H9 (cell line): ENCODE measurements around the gene ACTN4. TPM values are rescaled to one million over a fixed set of nuclear protein-coding genes. Genes with fewer than 3 reads are reported as not detected.

Experiments
- DNase-seq: peaks from one replicate; pipeline ENCODE4 v3.0.0-alpha.2; 2017
- H2AFZ ChIP-seq: one replicate; pipeline ENCODE4 v1.6.1; 2013; ENCODE audit warnings: mild to moderate bottlenecking, low read length, control low read depth, moderate library complexity
- H2AK5ac ChIP-seq: 2 replicates; pipeline ENCODE4 v1.6.1; 2013; ENCODE audit warnings: low read length, control low read depth, mixed read lengths; ENCODE audit not compliant: insufficient read length
- H2BK120ac ChIP-seq: one replicate; pipeline ENCODE4 v1.6.1; 2013; ENCODE audit warnings: low read depth, mild to moderate bottlenecking, low read length, control low read depth, inconsistent platforms; ENCODE audit not compliant: poor library complexity, severe bottlenecking
- H2BK12ac ChIP-seq: 2 replicates; pipeline ENCODE4 v1.6.1; 2013; ENCODE audit warnings: low read length, control low read depth, mixed read lengths, low read depth; ENCODE audit not compliant: insufficient read length
- H2BK15ac ChIP-seq: 2 replicates; pipeline ENCODE4 v1.6.1; 2013; ENCODE audit warnings: low read depth, low read length, control low read depth
- H2BK20ac ChIP-seq: one replicate; pipeline ENCODE4 v1.6.1; 2013; ENCODE audit warnings: low read depth, mild to moderate bottlenecking, low read length, control low read depth, inconsistent platforms; ENCODE audit not compliant: poor library complexity, severe bottlenecking
- H2BK5ac ChIP-seq: 2 replicates; pipeline ENCODE4 v1.6.1; 2013; ENCODE audit warnings: low read length, control low read depth, mixed read lengths; ENCODE audit not compliant: insufficient read length
- H3K14ac ChIP-seq: 2 replicates; pipeline ENCODE4 v1.6.1; 2013; ENCODE audit warnings: low read length, control low read depth; ENCODE audit not compliant: insufficient read depth
- H3K18ac ChIP-seq: 2 replicates; pipeline ENCODE4 v1.6.1; 2013; ENCODE audit warnings: low read depth, mild to moderate bottlenecking, mixed read lengths, low read length, control low read depth; ENCODE audit not compliant: insufficient read length
- H3K23ac ChIP-seq: 2 replicates; pipeline ENCODE4 v1.6.1; 2013; ENCODE audit warnings: low read length, control low read depth, mixed read lengths, low read depth; ENCODE audit not compliant: insufficient read length
- H3K23me2 ChIP-seq: 2 replicates; pipeline ENCODE4 v1.6.1; 2013; ENCODE audit warnings: low read depth, mild to moderate bottlenecking, mixed read lengths, low read length, control low read depth; ENCODE audit not compliant: insufficient read length, poor library complexity, severe bottlenecking
- H3K27ac ChIP-seq: 2 replicates; pipeline ENCODE4 v1.5.1; 2013; ENCODE audit warnings: low read length, control low read depth, mixed read lengths, low read depth; ENCODE audit not compliant: insufficient read length
- H3K27me3 ChIP-seq: 2 replicates; pipeline ENCODE4 v1.6.1; 2013; ENCODE audit warnings: low read length, control low read depth, inconsistent platforms; ENCODE audit not compliant: insufficient read depth
- H3K4ac ChIP-seq: 2 replicates; pipeline ENCODE4 v1.6.1; 2013; ENCODE audit warnings: low read depth, mild to moderate bottlenecking, control low read depth, inconsistent platforms, low read length, moderate library complexity
- H3K4me1 ChIP-seq: 2 replicates; pipeline ENCODE4 v1.6.1; 2013; ENCODE audit warnings: low read length, control low read depth, inconsistent platforms; ENCODE audit not compliant: insufficient read depth
- H3K4me2 ChIP-seq: 2 replicates; pipeline ENCODE4 v1.6.1; 2013; ENCODE audit warnings: low read length, control low read depth, mixed read lengths; ENCODE audit not compliant: insufficient read length, insufficient read depth
- H3K56ac ChIP-seq: 2 replicates; pipeline ENCODE4 v1.6.1; 2013; ENCODE audit warnings: low read depth, mild to moderate bottlenecking, mixed read lengths, low read length, control low read depth; ENCODE audit not compliant: insufficient read length
- H3K79me1 ChIP-seq: 2 replicates; pipeline ENCODE4 v1.6.1; 2013; ENCODE audit warnings: low read depth, mild to moderate bottlenecking, moderate library complexity, low read length, control low read depth, inconsistent platforms; ENCODE audit not compliant: insufficient read depth, poor library complexity, severe bottlenecking
- H3K79me2 ChIP-seq: 2 replicates; pipeline ENCODE4 v1.6.1; 2013; ENCODE audit warnings: low read length, control low read depth, inconsistent platforms; ENCODE audit not compliant: insufficient read depth
- H3K9ac ChIP-seq: 2 replicates; pipeline ENCODE4 v1.6.1; 2013; ENCODE audit warnings: low read length, control low read depth, mixed read lengths; ENCODE audit not compliant: insufficient read length; ENCODE audit errors: extremely low read depth
- H3K9me3 ChIP-seq: one replicate; pipeline ENCODE4 v1.6.1; 2013; ENCODE audit warnings: low read depth, low read length, inconsistent platforms; ENCODE audit not compliant: control insufficient read depth
- H3T11ph ChIP-seq: one replicate; pipeline ENCODE4 v1.6.1; 2013; ENCODE audit warnings: mild to moderate bottlenecking, low read length, control low read depth, inconsistent platforms
- H4K20me1 ChIP-seq: one replicate; pipeline ENCODE4 v1.6.1; 2013; ENCODE audit not compliant: control insufficient read depth, insufficient read length, insufficient read depth
- H4K5ac ChIP-seq: 2 replicates; pipeline ENCODE4 v1.6.1; 2013; ENCODE audit warnings: low read depth, mild to moderate bottlenecking, mixed read lengths, low read length, control low read depth; ENCODE audit not compliant: insufficient read length
- H4K8ac ChIP-seq: replicated peaks from 2 replicates; pipeline ENCODE4 v1.6.1; 2013; ENCODE audit warnings: low read length, control low read depth, mixed read lengths, low read depth; ENCODE audit not compliant: insufficient read length
- H4K91ac ChIP-seq: 2 replicates; pipeline ENCODE4 v1.6.1; 2013; ENCODE audit warnings: low read depth, mild to moderate bottlenecking, moderate library complexity, mixed read lengths, low read length, control low read depth; ENCODE audit not compliant: insufficient read length
- H3K27ac Mint-ChIP-seq, 3 experiments: 2 replicates in 2 of 3; 3 replicates in 1 of 3; pipeline ENCODE4 v1.8.0; 2020 to 2021; ENCODE audit warnings: mixed read lengths in 3 of 3, mild to moderate bottlenecking in 1 of 3, moderate library complexity in 1 of 3
- H3K27me3 Mint-ChIP-seq: 2 replicates; pipeline ENCODE4 v1.8.0; 2021; ENCODE audit warnings: low read depth, mild to moderate bottlenecking, moderate library complexity, mixed read lengths
- H3K36me3 Mint-ChIP-seq, 3 experiments: 2 replicates in 2 of 3; 3 replicates in 1 of 3; pipeline ENCODE4 v1.8.0; 2020 to 2021; ENCODE audit warnings: low read depth in 3 of 3, mixed read lengths in 3 of 3; ENCODE audit not compliant: insufficient read depth in 1 of 3
- H3K4me1 Mint-ChIP-seq, 2 experiments: 2 replicates each; pipeline ENCODE4 v1.8.0; 2020; ENCODE audit warnings: mixed read lengths in 2 of 2
- H3K4me3 Mint-ChIP-seq, 2 experiments: 2 replicates in 1 of 2; 3 replicates in 1 of 2; pipeline ENCODE4 v1.8.0; 2020 to 2021; ENCODE audit warnings: mild to moderate bottlenecking in 2 of 2, mixed read lengths in 2 of 2, moderate library complexity in 1 of 2
- H3K9me3 Mint-ChIP-seq, 2 experiments: 2 replicates in 1 of 2; 3 replicates in 1 of 2; pipeline ENCODE4 v1.8.0; 2020; ENCODE audit warnings: mild to moderate bottlenecking in 2 of 2, mixed read lengths in 2 of 2, moderate library complexity in 1 of 2
- CTCF ChIP-seq: fragments of 200-600 bp; sonication (generic); conservative IDR thresholded peaks from 3 replicates; pipeline ENCODE4 v1.8.0; 2021; ENCODE audit warnings: antibody characterized with exemption, mild to moderate bottlenecking
- WGBS: extraction: QIAGEN DNeasy Blood & Tissue Kit; methylation state at CpG from one replicate; pipeline ENCODE4 v1.1.7; 2013; ENCODE audit warnings: missing lambda C conversion rate, low lambda C conversion rate, mixed read lengths; ENCODE audit not compliant: insufficient read length; ENCODE audit errors: extremely low coverage; 5-methylcytosine and 5-hydroxymethylcytosine counted together
- total RNA-seq: library from RNA; stranded (reverse); gene quantifications from 2 replicates; pipeline ENCODE4 v1.2.1, GENCODE V29; 2021

Gene ACTN4
- total RNA-seq, 1 experiment from 2014 or later = 369 TPM

DNA sequence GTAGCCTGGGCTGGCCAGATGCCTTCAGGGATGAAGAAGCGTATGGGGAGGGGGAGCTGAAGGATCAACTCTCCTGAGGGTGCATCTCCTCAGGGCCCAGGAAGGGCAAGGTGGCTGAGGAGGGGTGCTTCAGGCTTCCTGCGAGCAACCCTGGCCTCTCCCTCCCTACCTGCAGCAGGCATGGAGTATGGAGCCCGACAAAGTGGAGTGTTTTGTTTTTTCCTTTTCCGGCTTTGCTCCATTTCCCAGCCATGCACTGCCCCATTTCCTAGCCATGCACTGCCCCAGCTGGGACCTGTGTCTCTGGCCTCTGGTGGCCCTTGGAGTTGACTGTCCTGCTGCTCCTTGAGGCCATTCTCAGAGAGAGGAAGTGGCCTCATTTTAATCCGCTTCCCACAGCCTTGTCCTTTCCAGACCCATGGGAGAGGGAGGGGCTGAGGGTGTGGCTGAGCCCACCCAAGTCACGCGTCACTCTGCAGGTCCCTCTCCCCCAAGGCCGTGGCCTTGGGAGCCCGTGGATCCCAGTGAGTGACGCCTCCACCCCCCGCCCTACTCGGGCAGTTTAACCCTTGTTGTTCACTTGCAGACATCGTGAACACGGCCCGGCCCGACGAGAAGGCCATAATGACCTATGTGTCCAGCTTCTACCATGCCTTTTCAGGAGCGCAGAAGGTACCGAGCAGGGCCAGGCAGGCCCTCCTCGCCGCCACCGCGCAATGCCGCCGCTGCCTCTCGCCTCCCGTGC, 62.4 kb downstream of the ACTN4 start:
- no peak overlapping the region for H4K8ac ChIP-seq

More for the DNA sequence above, 62.4 kb downstream of the ACTN4 start:
- Histone ChIP-seq H3T11ph (no peak overlapping the region), H3K18ac (no peak overlapping the region), H3K23ac (no peak overlapping the region), H2BK20ac (no peak overlapping the region), H3K14ac (no peak overlapping the region), H3K4me1 (no peaks in the 10 kb centered on the region), H3K27ac (no peak overlapping the region), H3K27me3 (no peaks in the 10 kb centered on the region), H3K4ac (no peak overlapping the region), H2AK5ac (no peak overlapping the region), H2AFZ (no peak overlapping the region), H4K5ac (no peak overlapping the region), H3K4me2 (no peak overlapping the region), H4K91ac (no peak overlapping the region), H3K79me2 (no peaks in the 10 kb centered on the region), H2BK120ac (no peak overlapping the region), H2BK5ac (no peak overlapping the region), H3K56ac (no peak overlapping the region), H2BK12ac (no peak overlapping the region), H4K20me1 (no peaks in the 10 kb centered on the region), H3K79me1 (no peaks in the 10 kb centered on the region), H2BK15ac (no peak overlapping the region), H3K23me2 (no peaks in the 10 kb centered on the region), H3K9ac (no peak overlapping the region), H3K9me3 (no peaks in the 10 kb centered on the region)
- Mint-ChIP-seq H3K4me1 (0 out of 4 replicates have a peak, but pooled peaks cover 0 to 2% of the 10 kb centered on the region in 2 experiments), H3K27ac (peak overlapping the region; percentile 73 to 87 (median 75); a peak in 3 of 7 replicates), H3K36me3 (peaks cover 46 to 85% (median 79%) of the 10 kb centered on the region in 3 experiments), H3K4me3 (no peak overlapping the region), H3K27me3 (no peaks in the 10 kb centered on the region; the same call in 1 of the 2 replicates), H3K9me3 (no peaks in the 10 kb centered on the region)
- DNase-seq = no peak
- no CpG with 5 or more reads among the region's 27 CpGs for WGBS
- TF ChIP-seq CTCF = no peak
